GM18502 (cell line): ENCODE results near the gene LRRC3C.

Source experiments
- ATAC-seq: cut with Tn5 transposase; IDR thresholded peaks from one replicate; pipeline ENCODE4 v1.9.1; 2021; ENCODE audit warnings: mild to moderate bottlenecking; ENCODE audit not compliant: unreplicated experiment, poor library complexity

LRRC3C gene

GRCh38 chr17:39973496-39973895 lies 46.0 kb downstream of the LRRC3C start:
- ATAC-seq = no peak

GRCh38 chr17:39974433-39974832 lies 46.9 kb downstream of the LRRC3C start:
- no peak for ATAC-seq

- no peak for ATAC-seq
Measured at GRCh38 chr17:39975801-39976200, 48.3 kb downstream of the LRRC3C start.

GRCh38 chr17:39979016-39979670 lies 51.6 kb downstream of the LRRC3C start:
- no peak for ATAC-seq

- peak; percentile 24 for ATAC-seq
Measured at GRCh38 chr17:39979893-39980350, 52.4 kb downstream of the LRRC3C start.

- ATAC-seq = peak; percentile 91
Measured at GRCh38 chr17:39980351-39981206, 53.0 kb downstream of the LRRC3C start, which contains the start of gene PSMD3. Gene PSMD3 (plus strand): TSS chr17:39980807. CDS start chr17:39980971, 164 bp downstream.

GRCh38 chr17:39981207-39981741 lies 53.7 kb downstream of the LRRC3C start:
- ATAC-seq = no peak

GRCh38 chr17:39981766-39982375 lies 54.3 kb downstream of the LRRC3C start:
- ATAC-seq = no peak

- ATAC-seq = no peak
Measured at GRCh38 chr17:39988206-39988810, 60.8 kb downstream of the LRRC3C start.

- no peak for ATAC-seq
Measured at GRCh38 chr17:39994448-39994847, 66.9 kb downstream of the LRRC3C start.
